ENCODE measurements around the gene RASA3. TPM values are rescaled to one million over a fixed set of nuclear protein-coding genes. Genes with fewer than 3 reads are reported as not detected.
"Not testable (repeated sequence)": the region's sequence is repeated elsewhere in the genome, so short reads cannot be mapped to it uniquely, and the experiment has no call there.

RASA3 gene
- total RNA-seq, 1 experiment from 2014 or later: 18.6 TPM

GRCh38 chr13:113989585-113990300 lies 142.7 kb downstream of the RASA3 start:
- H3K27ac ChIP-seq (ENCODE audit: low read depth, low read length): no peak overlapping the region
- H4K20me1 ChIP-seq (ENCODE audit: insufficient read depth): no peaks in the 10 kb centered on the region
- no peak overlapping the region for H3K4me3 ChIP-seq (replicated peaks in 1 of 2; ENCODE audit: low read depth in 1 of 2, low read length in 2 of 2)
- no peaks in the 10 kb centered on the region for H3K4me1 ChIP-seq (ENCODE audit: control insufficient read depth in 1 of 2, insufficient read depth in 2 of 2, low read length in 2 of 2)
- H3K4me2 ChIP-seq (ENCODE audit: low read length): no peak overlapping the region
- no TSS peak for BruUV-seq (replicated peaks)
- ChIA-PET CTCF (no interaction called here), RAD21 (ENCODE audit: low non-redundant PET in 1 of 2, low total read pairs in 2 of 2, uncharacterized antibody in 2 of 2, unreplicated experiment in 2 of 2) (no interaction called here), POLR2A (no interaction called here)
- H2AFZ ChIP-seq (ENCODE audit: low read depth, low read length, poor library complexity, severe bottlenecking): no peak overlapping the region
- intact Hi-C loops (cut with micrococcal nuclease): no loop called here
- peaks cover 2 to 14% of the 10 kb centered on the region in 2 experiments; a peak in 3 of 4 replicates for H3K36me3 ChIP-seq (ENCODE audit: control insufficient read depth in 1 of 2, insufficient read depth in 2 of 2, low read length in 2 of 2)
- no peak overlapping the region for H3K9ac ChIP-seq (ENCODE audit: low read length)
- no peaks in the 10 kb centered on the region for H3K9me3 ChIP-seq (ENCODE audit: control insufficient read depth in 1 of 2, insufficient read depth in 1 of 2, low read depth in 1 of 2, low read length in 2 of 2)
- no peak for ATAC-seq
- H3K79me2 ChIP-seq (ENCODE audit: insufficient read depth, low read length): no peaks in the 10 kb centered on the region
- no peaks in the 10 kb centered on the region for H3K9me2 ChIP-seq (ENCODE audit: insufficient read depth)
- TF ChIP-seq ZNF274 (IDR thresholded peaks at IDR 0.05; ENCODE audit: low read depth, low read length): no peak
- TF ChIP-seq EZH2 (IDR thresholded peaks at IDR 0.05): no peak
- no peak for TF ChIP-seq ZBTB33 (IDR thresholded peaks at IDR 0.05; ENCODE audit: extremely low read depth, insufficient replicate concordance, low read length)
- TF ChIP-seq SRF (IDR thresholded peaks at IDR 0.05; ENCODE audit: low read depth): no peak
- no peak for TF ChIP-seq ZFX (IDR thresholded peaks at IDR 0.05)
- no peak for TF ChIP-seq CEBPB (IDR thresholded peaks at IDR 0.05; ENCODE audit: low read depth)
- TF ChIP-seq POLR2AphosphoS5 (IDR thresholded peaks at IDR 0.05; ENCODE audit: low read depth, low read length): no peak
- TF ChIP-seq, protein P1, sequence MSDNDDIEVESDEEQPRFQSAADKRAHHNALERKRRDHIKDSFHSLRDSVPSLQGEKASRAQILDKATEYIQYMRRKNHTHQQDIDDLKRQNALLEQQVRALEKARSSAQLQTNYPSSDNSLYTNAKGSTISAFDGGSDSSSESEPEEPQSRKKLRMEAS (IDR thresholded peaks at IDR 0.05): no peak
- H3K27me3 ChIP-seq (ENCODE audit: insufficient read depth, low read length): no peaks in the 10 kb centered on the region
- no peak for DNase-seq (ENCODE audit: low read depth, low spot score)

DNA sequence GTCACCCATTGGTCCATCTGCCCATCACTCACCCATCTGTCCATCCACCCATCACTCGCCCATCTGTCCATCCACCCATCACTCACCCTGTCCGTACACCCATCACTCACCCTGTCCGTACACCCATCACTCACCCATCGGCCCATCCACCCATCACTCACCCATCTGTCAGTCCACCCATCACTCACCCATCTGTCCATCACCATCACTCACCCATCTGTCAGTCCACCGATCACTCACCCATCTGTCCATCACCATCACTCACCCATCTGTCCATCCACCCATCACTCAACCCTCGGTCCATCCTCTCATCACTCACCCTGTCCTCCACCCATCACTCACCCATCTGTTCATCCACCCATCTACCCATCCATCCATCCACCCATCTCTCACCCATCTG lies 143.6 kb downstream of the RASA3 start:
- not testable (repeated sequence) for H3K9ac ChIP-seq (ENCODE audit: low read length); DNase-seq (ENCODE audit: low read depth, low spot score)

More for the DNA sequence above, 143.6 kb downstream of the RASA3 start:
- H2AFZ ChIP-seq (ENCODE audit: low read depth, low read length, poor library complexity, severe bottlenecking); intact Hi-C loops (cut with micrococcal nuclease); RAD21 ChIA-PET (ENCODE audit: low non-redundant PET in 1 of 2, low total read pairs in 2 of 2, uncharacterized antibody in 2 of 2, unreplicated experiment in 2 of 2); POLR2A ChIA-PET; BruUV-seq (replicated peaks); CTCF ChIA-PET; H3K9me3 ChIP-seq (ENCODE audit: control insufficient read depth in 1 of 2, insufficient read depth in 1 of 2, low read depth in 1 of 2, low read length in 2 of 2); H3K4me2 ChIP-seq (ENCODE audit: low read length); H3K4me3 ChIP-seq (replicated peaks in 1 of 2; ENCODE audit: low read depth in 1 of 2, low read length in 2 of 2); H3K27me3 ChIP-seq (ENCODE audit: insufficient read depth, low read length); H3K27ac ChIP-seq (ENCODE audit: low read depth, low read length); H3K9me2 ChIP-seq (ENCODE audit: insufficient read depth); H3K4me1 ChIP-seq (ENCODE audit: control insufficient read depth in 1 of 2, insufficient read depth in 2 of 2, low read length in 2 of 2); ATAC-seq; H4K20me1 ChIP-seq (ENCODE audit: insufficient read depth); H3K79me2 ChIP-seq (ENCODE audit: insufficient read depth, low read length): not testable (repeated sequence)
- H3K36me3 ChIP-seq (ENCODE audit: control insufficient read depth in 1 of 2, insufficient read depth in 2 of 2, low read length in 2 of 2): peaks cover 2 to 14% of the 10 kb centered on the region in 2 experiments; a peak in 3 of 4 replicates

Data from HCT116 (cell line).